Measurements from ENCODE around the gene ZNF385D.

ZNF385D gene, protein sequence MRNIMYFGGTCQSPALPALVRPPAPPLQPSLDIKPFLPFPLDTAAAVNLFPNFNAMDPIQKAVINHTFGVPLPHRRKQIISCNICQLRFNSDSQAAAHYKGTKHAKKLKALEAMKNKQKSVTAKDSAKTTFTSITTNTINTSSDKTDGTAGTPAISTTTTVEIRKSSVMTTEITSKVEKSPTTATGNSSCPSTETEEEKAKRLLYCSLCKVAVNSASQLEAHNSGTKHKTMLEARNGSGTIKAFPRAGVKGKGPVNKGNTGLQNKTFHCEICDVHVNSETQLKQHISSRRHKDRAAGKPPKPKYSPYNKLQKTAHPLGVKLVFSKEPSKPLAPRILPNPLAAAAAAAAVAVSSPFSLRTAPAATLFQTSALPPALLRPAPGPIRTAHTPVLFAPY

DNA sequence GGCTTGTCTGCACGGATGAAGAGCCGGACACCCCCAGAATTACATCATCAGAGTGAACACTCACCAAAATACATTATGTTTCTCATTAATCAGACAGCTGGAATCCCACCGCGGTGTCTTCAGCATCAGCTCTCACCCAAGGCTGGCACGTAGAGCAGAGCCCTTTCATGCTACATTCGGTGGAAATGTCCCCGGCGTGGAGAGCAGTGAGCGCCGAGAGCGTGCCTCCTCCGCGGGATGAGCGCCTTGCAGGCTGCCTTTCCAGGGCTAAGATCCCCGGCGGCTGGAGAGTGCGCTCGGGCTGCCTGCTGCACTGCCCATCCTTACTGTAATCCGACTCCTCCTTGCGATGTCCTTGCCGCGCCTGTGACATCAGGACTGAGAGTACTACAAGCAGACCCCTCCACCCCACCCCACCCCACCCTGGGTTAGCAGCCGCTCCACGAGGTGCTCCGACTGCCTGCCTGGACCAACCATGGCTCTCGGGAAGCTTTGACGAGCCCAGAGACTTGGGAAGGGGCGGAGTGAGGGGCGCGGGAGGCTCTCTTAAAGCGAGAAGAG lies at the start of gene ZNF385D:
TSS of gene ZNF385D (minus strand) at position 380 of the 561 bp plus-strand sequence. CDS start at position 86, 294 bp downstream.
- peak in 44 of 56 donors; percentile 1 to 73 (median 36) for DNase-seq

DNA sequence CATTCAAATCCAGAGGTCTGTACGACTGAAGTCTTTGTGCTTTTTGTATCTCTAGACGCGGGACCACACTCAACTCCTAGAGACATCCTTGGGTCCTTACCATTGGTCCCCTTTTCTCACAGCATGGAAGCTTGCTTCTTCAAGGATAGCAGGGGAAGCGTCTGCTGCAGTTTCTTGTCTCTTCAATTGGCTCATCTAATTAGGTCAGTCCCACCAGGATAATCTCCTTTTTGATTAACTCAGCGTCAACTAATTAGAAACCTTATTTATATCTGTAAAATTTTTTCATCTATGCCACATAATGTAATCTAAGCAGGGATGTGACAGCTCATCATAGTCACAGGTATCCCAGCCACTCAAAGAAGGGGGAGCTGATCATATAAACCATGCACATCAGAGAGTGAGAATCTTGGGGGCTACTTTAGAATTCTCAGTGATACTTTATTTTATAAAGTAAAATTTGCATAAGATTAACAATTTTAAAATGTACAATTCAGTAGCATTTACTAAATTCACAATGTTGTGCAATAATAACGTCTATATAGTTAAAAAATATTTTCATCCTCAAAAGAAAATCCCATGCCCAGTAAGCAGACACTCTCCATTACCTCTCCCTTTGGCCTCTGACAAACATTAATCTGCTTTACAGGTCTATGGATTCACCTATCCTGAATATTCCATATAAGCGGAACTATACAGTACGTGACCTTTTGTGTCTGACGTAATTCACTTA lies 47.5 kb upstream of the ZNF385D start:
- DNase-seq, result no peak

DNA sequence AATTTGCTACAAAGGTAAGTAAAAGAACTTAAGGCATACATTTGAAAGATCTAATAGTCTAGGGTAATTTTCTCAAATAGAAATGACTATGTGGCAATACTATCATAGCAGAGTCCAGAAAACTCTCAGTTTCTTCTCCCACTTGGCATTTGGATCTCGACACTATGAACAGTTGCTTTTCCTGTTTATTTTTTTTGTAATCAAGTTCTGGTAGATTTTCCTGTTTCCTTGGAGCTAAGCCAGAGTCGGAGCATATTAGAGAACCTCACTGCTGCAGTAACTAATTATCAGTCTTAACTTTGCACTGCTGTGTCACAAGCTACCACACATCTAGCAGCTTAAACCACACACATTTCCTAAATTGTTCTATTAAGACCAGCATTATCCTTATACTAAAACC lies 44.9 kb upstream of the ZNF385D start:
- no peak for DNase-seq

DNA sequence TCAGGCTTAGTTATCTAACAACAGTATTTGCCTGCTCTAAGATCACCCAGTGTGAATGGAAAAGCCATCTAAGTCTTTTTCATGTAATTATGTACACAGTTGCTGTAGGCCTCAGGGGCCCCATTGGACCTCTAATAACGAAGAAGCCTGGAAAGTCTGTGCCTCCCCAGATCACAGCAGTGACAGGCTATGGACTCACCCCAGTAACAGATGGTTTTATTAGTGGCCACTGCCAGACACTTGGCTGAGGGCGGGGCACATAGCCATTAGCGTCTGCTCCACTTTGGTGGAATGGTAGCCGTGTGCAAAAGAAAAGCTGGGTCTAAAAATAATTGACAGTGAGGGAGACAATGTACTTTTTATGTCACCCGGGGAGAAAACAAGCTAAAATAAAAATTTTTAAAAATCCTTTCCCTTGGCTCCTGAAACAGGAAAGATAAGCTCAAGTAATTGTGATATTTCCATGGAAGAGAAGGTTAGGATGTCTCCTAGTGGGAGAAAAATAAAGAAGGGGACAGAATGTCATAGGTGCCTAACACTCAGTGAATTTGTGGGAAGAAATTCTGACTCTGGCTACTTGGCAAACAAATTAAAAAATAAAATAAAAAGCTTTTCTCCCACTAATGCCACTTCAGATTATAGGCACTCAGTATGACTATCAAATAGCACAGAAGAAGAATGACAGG lies 44.3 kb upstream of the ZNF385D start:
- DNase-seq, result no peak

DNA sequence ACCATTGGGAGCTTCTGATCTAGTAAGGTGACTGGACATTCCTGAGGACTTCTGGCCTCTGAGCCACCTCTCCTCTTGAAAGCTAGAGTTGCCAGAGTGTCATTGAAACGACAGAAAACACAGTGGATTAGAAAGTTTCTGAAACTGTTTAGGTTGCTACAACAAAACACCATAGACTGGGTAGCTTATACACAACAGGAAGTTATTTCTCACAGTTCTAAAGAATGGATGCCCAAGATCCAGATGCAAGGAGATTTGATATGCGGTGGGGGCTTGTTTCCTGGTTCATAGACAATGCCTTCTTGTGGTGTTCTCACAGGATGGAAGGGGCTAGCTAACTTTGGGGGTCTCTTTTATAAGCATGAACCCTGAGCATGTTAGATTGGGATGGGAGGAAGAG lies 43.3 kb upstream of the ZNF385D start:
- no peak for DNase-seq

DNA sequence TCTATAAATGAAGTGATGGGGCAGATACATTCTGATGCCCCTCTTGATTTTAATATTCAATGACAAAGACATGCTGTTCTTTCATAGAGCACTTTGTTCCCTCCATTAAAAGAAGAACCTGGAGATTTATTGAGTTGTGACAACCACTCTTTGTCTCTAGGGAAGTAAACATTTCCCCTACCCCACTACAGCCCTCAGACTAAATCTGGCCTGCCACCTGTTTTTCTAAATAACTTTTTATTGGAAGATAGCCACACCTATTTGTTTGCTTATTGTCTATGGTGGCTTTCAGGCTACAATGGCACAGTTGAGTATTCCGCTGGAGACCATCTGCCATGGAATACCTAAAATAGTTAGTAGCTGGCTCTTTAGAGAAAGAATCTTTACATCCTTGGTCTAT lies 41.2 kb upstream of the ZNF385D start:
- DNase-seq, result no peak

DNA sequence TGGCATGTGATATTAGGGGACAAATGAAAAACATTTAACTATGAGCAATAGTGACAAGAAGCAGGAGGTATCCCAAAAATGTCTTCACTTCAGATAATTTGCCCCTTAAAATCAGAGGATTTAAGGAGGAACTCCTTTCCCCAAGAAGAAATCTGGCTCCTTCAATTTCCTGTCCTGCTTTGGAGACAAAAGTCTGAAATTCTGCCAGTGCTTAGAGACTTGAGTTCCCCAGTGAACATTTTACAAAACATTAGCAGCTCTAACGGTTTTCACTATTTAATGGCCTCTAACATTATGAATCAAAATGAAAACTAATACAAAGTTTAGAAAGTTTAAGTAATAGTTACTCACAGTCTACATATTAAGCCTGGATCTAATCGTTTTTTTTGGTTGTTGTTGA lies 40.3 kb upstream of the ZNF385D start:
- no peak for DNase-seq

DNA sequence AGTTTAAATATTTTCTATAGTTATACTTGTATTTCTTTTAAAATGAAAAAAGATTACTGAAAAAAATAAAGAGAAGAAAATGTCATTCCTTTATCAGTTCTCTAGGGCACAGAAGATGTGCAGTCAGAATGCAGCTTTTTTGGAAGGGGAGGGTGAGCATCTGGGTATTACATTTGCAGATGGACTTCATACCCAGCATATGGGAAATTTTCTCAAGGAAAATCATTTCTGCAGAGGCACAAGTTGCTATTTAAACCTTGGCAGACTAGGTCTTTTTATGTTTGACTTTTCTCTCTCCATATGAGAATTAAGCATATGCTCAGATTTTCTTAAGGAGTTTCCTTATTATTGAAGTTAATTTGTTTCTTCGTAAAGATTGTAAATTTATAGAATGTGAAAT lies 39.5 kb upstream of the ZNF385D start:
- no peak for DNase-seq

DNA sequence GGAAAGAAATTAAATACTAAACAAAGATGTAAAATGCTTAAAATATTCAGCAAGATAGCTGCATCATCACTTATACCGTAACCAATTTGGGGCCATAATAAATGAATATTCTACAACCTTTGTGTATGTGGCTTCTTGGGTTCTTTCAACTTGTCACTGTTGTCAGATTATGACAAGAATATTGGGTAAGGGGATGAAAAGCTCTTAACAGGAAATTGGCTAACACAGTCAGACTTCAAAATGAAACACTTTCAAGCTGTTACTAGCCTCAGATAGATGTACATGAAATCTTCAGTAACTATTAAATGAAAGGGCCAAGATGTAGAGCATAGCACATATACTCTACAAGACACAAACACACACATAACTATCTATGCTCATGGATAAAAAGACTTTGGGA lies 38.7 kb upstream of the ZNF385D start:
- no peak for DNase-seq

DNA sequence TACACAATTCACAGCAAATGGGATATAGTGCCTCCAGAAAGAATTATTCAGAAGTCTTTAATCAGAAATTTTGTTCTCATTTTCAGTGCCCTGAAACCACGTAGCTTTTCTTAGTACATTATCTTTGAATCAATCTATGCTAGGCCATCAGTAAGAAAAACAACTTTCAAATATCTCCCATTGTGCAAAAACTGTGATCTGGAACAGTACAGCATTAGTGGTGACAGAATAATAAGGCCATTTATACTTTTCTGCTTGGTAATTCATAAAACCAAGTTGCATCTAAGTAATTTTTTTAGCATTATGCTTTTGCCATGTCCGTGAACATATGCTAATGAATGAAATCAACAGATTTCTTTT lies 35.4 kb upstream of the ZNF385D start:
- DNase-seq, result no peak

DNA sequence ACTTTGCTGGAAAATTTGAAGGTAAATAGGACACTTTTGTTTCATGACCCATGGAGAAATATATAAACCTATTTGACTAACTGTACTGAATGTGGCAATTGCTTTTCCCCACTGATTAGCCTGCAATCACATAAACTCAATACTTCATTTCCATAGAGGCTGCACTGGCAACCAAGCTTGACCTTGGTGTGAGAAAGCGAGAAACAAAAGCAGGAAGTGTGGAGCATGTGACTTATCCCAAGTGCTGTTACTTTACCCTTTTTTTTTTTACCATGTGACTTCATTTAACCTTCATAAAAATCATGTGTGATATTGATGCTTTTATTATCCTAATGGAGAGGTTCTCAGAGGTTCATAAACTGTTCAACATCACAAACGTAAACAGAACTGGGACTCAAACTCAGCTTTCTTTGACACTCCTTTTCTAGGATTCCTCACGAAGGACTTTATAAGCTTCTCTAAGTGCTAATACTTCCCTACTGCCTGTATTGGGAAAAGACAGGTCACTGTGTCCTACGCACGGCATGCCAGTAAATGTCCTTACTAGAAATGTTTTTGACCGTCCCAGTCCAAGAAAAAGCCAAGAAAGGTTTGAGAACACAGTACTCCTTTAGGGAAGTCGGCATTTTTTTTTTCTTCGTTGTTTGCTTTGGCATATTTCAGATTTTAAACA lies 34.9 kb upstream of the ZNF385D start:
- DNase-seq, result no peak

DNA sequence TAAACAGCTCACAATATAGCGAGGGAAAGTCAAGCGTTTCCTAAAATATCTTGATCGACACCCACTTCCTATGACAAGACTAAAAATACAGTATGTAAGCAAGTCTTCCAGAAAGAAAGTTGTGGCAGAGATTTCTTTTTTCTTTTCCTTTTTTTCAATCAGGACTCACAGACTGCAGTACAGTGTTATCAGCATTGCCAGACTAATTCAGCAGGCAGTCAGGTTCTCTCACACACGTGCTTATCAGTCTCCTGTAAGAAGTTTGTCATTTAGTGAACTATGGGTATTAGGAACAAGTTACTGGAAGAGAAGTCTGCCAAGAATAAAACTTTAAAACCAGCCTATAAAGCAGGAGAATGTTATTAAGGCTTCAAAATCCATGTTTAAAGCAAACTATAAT lies 32.8 kb upstream of the ZNF385D start:
- DNase-seq, result no peak

DNA sequence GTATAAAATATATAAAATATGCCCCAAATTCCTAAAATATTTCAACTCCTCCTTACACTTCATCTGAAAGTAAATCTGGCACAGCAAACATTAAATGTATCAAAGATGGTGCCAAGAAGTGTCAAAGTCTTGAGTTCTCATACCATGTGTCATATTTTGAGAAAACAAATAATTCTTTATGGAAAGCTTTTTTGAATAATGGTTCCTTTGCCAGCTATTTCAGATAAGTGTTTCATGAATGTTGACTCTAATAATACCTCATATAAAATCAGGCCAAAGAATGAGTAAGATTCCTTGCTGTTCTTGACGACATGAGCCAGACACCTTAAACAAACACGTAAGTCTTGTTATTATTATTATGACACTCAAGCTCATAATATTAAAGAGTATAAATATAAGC lies 30.3 kb upstream of the ZNF385D start:
- DNase-seq, result no peak

DNA sequence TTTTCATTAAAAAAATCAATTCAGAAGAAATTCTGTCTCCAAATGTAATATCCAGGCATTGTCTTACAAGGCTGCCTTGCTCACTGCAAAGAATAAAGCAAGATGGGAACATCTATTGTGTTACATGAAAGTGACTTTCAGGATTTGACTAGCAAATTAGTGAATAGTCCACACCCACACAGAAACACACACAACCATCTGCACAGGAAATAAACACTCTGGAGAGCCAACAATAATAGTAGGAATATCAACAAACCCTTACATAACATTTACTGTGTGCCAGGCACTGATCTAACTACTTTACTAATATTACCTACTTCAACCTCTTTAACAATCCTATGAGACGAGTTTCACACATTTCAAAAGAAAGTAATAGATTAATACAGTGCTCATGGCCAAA lies 28.9 kb upstream of the ZNF385D start:
- no peak for DNase-seq

DNA sequence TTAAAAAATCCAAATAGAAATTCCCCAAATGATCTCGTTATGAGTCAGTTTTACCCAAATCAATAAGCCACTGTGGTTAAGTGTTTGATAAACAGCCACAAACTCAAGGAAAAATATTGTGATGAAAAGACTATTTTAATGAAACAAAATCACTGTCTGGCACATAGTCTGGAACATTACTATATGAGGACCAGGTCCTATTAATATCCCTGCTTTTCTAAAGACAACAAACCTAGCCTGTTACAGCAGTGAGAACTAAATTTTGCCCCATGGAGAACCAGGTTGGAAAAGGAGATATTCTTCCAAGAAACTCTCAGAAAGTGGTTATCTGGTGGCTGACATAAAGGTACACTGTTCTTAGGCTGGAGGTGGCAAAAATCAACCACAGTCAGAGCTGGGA lies 27.7 kb upstream of the ZNF385D start:
- no peak for DNase-seq

DNA sequence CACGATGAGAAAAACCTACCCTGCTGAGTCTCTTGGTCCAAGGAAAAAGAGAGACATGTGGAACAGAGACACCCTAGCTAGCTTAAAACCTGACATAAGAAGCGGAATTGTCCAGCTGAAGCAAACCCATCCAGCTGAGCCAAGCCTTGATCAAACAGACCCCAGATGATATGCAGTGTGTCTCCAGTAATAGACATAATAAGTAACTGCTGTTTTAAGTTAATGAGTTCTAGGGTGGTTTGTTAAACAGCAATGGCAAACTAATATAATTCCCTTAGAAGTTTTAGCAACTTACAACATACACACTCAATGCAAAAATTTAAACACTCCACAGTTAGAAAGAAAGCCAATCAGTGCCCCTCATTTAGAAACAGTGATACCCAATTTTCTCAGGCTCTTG lies 26.8 kb upstream of the ZNF385D start:
- DNase-seq, result no peak

DNA sequence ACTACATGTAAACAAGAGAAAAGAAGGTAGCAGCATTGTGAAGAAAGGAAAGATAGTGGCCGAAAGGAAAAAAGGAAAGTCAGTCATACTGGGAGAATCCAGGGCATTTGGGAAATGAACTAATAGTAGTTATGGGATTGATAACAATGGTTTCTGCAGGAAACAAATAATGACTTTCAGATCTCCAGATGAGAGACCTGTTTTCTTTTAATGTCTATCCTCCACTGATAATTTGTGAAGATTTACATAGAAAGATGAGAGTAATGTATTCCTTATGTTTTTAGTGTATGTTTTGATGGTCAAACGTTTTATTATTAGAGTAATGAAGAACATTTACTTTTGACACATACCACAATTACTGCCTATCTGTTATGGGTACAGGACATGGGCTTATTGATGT lies 15.0 kb upstream of the ZNF385D start:
- no peak for DNase-seq

DNA sequence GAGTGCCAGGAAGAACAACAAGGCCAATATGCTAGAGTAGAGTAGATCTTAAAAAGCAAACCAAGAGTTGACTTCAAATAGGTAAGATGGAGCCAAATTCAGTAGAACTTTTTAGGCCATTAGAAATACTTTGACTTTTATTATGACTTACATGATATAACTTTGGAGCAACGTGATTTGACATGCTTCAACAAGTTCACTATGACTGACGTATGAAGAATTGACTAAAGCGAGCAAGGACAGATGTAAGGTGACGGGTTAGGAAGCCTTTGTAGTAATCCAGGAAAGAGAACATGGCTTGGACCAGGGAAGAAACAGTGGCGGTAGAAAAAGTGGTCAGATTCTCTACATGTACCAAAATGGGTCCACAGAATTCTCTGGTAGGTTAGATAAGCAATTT lies 4.9 kb upstream of the ZNF385D start:
- no peak for DNase-seq

DNA sequence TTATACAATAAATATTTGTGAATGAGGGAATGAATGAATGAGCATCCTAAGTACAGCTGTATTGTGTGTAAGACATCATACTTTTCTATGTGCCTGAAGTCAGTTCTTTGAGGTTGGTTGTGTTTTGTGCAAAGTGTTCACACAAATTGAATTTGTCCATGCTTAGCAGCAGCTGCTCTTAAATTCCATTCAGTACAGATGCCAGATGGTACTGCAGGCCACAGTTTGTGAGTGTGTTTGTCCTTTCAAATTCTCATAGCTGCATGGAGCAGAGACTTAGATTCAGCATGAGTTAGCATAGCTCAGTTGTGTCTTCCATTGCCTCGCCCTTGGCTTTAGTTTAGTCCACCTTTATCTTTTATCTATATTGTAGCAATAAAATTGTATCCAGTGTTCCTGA lies 3.8 kb upstream of the ZNF385D start:
- DNase-seq, result no peak

DNA sequence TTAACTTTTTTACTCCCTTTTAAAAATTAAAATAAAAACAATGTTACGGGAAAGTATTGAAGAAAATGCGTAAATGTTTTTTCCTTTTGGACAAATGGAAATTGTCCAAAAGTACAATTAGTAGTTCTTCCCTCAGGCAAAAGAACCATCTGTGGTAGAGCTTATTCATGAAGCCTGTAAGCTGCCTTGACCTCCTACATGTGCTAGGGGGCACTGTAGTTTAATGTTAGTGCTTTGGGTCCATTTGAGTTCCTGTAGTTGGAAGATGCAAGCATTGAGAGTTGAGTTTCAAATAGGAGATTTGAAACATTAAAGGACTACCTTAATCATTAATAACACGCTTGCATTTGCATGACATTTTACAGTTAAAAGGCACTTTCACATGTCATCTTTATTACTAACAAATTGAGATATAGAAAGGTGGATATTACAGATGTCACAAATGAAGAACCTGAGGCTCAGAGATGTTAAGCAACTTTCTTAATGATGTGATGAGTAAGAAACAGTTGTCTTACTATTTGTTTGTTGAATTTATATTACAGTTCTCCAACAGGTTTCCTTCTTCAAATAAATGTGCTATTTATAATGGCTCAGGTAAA lies 1.8 kb upstream of the ZNF385D start:
- peak in 4 of 56 donors; percentile 1 to 4 (median 2) for DNase-seq

DNA sequence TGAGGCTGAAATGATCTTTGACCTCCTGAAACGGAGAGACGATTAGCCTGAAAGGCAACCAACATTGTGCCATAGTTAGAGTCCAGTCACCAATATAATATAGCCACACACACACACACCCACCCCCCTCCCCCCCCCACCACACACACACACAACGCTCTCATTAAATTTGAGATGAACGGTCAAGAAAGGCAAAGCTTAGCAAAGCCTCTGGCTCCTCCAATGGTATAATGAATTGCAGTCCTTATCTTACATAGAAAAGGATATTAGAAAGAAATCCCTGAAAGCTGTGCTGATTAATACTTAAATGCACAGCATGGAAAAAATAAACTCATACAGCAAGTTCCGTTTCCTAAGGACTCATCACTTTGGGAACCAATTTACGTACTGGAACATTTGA lies 876 bp upstream of the ZNF385D start:
- no peak for DNase-seq
